ENCODE data around the gene NPHS2. TPM values are rescaled to one million over a fixed set of nuclear protein-coding genes. Genes with fewer than 3 reads are reported as not detected.

NPHS2 gene
- total RNA-seq, 1 experiment from 2014 or later, result not detected

DNA sequence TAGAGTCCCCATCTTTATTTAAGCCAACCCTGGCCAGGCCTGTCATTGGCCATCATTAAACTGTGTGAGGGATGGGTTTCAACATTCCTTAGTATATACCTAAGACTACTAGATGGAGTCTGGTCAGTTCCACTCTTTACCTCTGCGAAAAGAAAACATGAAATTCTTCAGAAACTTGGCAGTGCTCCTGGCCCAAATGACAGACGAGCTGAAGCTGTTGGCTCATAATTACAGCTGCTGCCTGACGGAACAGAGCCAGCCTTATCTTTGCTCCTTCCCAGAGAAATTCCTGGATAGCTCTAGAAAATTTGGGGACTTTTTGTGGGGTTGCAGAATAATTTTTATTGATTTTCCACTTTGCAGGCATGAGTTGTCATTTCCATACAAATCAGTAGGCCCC is 30.4 kb downstream of the NPHS2 start:
- DNase-seq (ENCODE audit: low read depth, low spot score) (no peak), ATAC-seq (no peak)
- CTCF ChIA-PET, result no interaction called here
- no peaks in the 10 kb centered on the region for H3K27me3 ChIP-seq (ENCODE audit: control insufficient read depth, insufficient read depth, low read length)
- POLR2A ChIA-PET, result no interaction called here
- no peak overlapping the region for H3K27ac ChIP-seq (ENCODE audit: low read length)
- H3K9me3 ChIP-seq (ENCODE audit: control insufficient read depth, insufficient read depth, low read depth, low read length), result no peaks in the 10 kb centered on the region
- TF ChIP-seq, protein P1, sequence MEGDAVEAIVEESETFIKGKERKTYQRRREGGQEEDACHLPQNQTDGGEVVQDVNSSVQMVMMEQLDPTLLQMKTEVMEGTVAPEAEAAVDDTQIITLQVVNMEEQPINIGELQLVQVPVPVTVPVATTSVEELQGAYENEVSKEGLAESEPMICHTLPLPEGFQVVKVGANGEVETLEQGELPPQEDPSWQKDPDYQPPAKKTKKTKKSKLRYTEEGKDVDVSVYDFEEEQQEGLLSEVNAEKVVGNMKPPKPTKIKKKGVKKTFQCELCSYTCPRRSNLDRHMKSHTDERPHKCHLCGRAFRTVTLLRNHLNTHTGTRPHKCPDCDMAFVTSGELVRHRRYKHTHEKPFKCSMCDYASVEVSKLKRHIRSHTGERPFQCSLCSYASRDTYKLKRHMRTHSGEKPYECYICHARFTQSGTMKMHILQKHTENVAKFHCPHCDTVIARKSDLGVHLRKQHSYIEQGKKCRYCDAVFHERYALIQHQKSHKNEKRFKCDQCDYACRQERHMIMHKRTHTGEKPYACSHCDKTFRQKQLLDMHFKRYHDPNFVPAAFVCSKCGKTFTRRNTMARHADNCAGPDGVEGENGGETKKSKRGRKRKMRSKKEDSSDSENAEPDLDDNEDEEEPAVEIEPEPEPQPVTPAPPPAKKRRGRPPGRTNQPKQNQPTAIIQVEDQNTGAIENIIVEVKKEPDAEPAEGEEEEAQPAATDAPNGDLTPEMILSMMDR (IDR thresholded peaks at IDR 0.05), result no peak
- TF ChIP-seq SIN3A (IDR thresholded peaks at IDR 0.05; ENCODE audit: borderline replicate concordance, insufficient read depth, low read depth, low read length) (no peak), REST (IDR thresholded peaks at IDR 0.05; ENCODE audit: insufficient read depth in 1 of 2, low read depth in 2 of 2, low read length in 1 of 2) (no peak), POLR2AphosphoS5 (IDR thresholded peaks at IDR 0.05; ENCODE audit: low read depth, low read length) (no peak), TCF7L2 (IDR thresholded peaks at IDR 0.05; ENCODE audit: low read depth, low read length) (no peak)
- H3K4me1 ChIP-seq (ENCODE audit: control insufficient read depth, insufficient read depth, low read length), result no peaks in the 10 kb centered on the region
- no peak overlapping the region for H3K4me3 ChIP-seq (ENCODE audit: low read depth in 2 of 2, low read length in 2 of 2)
- no peaks in the 10 kb centered on the region for H3K36me3 ChIP-seq (ENCODE audit: control insufficient read depth, insufficient read depth, low read length)
- BruUV-seq (replicated peaks), result no TSS peak
- intact Hi-C loops (cut with micrococcal nuclease; ENCODE audit: unreplicated experiment), result no loop called here
- in situ Hi-C loops (cut with HindIII; ENCODE audit: low pct_unique_long_range_greater_than_20kb, low sequenced_read_pairs), result no loop called here

DNA sequence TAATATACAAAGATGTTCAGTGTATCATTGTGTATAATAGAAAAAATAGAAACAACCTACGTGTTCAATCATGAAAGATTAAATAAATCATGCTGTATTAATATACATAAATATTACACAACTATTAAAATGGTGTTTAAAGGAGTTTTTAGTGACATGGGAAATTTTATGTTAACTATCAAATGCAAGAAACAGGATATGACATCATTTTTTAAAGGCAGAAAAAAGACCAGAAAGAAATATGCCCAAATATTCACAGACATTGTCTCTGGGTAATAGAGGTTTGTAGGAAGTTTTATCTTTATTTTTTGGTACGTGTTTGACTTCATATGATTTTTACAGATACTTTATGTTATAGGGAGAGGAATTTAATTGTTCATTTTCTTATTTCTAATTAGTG is 34.0 kb downstream of the NPHS2 start:
- ChIA-PET CTCF (no interaction called here), POLR2A (no interaction called here)
- Histone ChIP-seq H3K9me3 (ENCODE audit: control insufficient read depth, insufficient read depth, low read depth, low read length) (no peaks in the 10 kb centered on the region), H3K36me3 (ENCODE audit: control insufficient read depth, insufficient read depth, low read length) (no peaks in the 10 kb centered on the region), H3K27ac (ENCODE audit: low read length) (no peak overlapping the region), H3K4me3 (ENCODE audit: low read depth in 2 of 2, low read length in 2 of 2) (no peak overlapping the region), H3K4me1 (ENCODE audit: control insufficient read depth, insufficient read depth, low read length) (no peaks in the 10 kb centered on the region), H3K27me3 (ENCODE audit: control insufficient read depth, insufficient read depth, low read length) (no peaks in the 10 kb centered on the region)
- DNase-seq (ENCODE audit: low read depth, low spot score) (no peak), ATAC-seq (no peak)
- intact Hi-C loops (cut with micrococcal nuclease; ENCODE audit: unreplicated experiment) (no loop called here), in situ Hi-C loops (cut with HindIII; ENCODE audit: low pct_unique_long_range_greater_than_20kb, low sequenced_read_pairs) (no loop called here)
- TF ChIP-seq, protein P1 (IDR thresholded peaks at IDR 0.05), result no peak
- TF ChIP-seq TCF7L2 (IDR thresholded peaks at IDR 0.05; ENCODE audit: low read depth, low read length) (no peak), SIN3A (IDR thresholded peaks at IDR 0.05; ENCODE audit: borderline replicate concordance, insufficient read depth, low read depth, low read length) (no peak), REST (IDR thresholded peaks at IDR 0.05; ENCODE audit: insufficient read depth in 1 of 2, low read depth in 2 of 2, low read length in 1 of 2) (no peak), POLR2AphosphoS5 (IDR thresholded peaks at IDR 0.05; ENCODE audit: low read depth, low read length) (no peak)
- BruUV-seq (replicated peaks), result no TSS peak
